GM12872 (cell line): ENCODE results near the gene BOLA2B.
"Not testable (repeated sequence)": the region's sequence is repeated elsewhere in the genome, so short reads cannot be mapped to it uniquely, and the experiment has no call there.

Experiments
- CTCF ChIP-seq: IDR thresholded peaks from 3 replicates; pipeline ENCODE4 v1.5.1; 2011; ENCODE audit warnings: low read depth, mild to moderate bottlenecking, low read length, moderate library complexity; ENCODE audit not compliant: insufficient read depth

The BOLA2B gene

GRCh38 chr16:30193615-30194014 is at the start of gene BOLA2B, which contains the start of gene SLX1A:
Gene BOLA2B, minus strand, starts transcription at chr16:30193666. Its CDS starts 71 bp downstream, at chr16:30193595.
Gene SLX1A, plus strand, starts transcription at chr16:30193875. Its CDS starts 210 bp downstream, at chr16:30194085.
- not testable (repeated sequence) for TF ChIP-seq CTCF

GRCh38 chr16:30199049-30199448 is 5.6 kb upstream of the BOLA2B start, which contains the start of gene SULT1A3:
Gene SULT1A3, plus strand, starts transcription at chr16:30199255. Its CDS starts 1,474 bp downstream, at chr16:30200729.
- not testable (repeated sequence) for TF ChIP-seq CTCF

DNA sequence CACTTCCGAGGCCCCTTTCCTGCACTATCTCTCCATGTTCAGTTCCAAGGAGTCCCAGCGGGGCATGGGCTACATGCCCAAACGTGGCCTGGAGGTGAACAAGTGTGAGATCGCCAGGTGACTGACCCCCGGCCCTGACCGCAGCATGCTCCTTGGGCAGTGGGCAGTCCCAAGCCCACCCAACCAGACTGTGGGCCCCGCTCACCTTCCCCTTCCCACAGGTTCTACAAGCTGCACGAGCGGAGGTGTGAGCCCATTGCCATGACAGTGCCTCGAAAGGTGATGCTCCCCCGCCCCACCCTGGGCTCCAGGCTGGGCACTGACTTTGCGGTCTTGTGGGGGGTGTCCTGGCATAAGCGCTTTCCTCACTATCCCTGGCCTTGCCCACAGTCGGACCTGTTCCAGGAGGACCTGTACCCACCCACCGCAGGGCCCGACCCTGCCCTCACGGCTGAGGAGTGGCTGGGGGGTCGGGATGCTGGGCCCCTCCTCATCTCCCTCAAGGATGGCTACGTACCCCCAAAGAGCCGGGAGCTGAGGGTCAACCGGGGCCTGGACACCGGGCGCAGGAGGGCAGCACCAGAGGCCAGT is 5.4 kb downstream of the BOLA2B start:
- TF ChIP-seq CTCF: no peak

- no peak for TF ChIP-seq CTCF
Measured at GRCh38 chr16:30187556-30187865, 6.0 kb downstream of the BOLA2B start.

DNA sequence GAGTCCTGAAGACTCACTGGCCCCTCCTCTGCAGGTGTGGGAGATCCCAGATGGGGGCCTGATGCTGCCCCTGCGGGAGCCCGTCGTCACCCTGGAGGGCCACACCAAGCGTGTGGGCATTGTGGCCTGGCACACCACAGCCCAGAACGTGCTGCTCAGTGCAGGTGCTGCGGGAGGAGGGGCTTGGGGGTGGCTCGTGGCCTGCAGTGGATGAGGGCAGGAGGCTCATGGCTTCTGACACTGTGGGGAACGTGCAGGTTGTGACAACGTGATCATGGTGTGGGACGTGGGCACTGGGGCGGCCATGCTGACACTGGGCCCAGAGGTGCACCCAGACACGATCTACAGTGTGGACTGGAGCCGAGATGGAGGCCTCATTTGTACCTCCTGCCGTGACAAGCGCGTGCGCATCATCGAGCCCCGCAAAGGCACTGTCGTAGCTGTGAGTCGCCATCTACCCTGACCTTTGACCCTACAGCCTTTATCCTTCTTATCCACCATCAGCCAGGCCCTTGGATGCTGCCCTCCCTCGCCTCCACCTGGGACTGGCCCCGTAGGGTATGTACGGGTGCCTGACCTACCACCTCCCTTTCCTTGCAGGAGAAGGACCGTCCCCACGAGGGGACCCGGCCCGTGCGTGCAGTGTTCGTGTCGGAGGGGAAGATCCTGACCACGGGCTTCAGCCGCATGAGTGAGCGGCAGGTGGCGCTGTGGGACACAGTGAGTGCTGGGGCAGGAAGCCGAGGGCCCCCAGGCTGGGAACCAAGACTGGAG is 6.5 kb downstream of the BOLA2B start:
- TF ChIP-seq CTCF: peak; percentile 91

DNA sequence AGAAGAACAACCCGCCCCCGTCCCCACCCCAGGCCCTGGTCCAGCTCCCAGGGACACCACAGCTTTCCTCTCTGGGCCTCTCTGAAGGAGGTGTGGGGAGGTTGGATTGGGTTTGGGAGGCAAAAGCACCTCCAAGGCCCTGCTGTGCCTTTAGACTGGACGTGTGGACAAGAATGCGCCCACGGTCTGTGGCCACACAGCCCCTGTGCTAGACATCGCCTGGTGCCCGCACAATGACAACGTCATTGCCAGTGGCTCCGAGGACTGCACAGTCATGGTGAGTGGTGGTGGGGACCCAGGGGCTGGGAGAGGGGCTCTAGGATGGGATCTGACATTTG is 7.1 kb downstream of the BOLA2B start:
- 0 out of 3 replicates have a peak, but pooled peaks have one; percentile 0 for TF ChIP-seq CTCF

DNA sequence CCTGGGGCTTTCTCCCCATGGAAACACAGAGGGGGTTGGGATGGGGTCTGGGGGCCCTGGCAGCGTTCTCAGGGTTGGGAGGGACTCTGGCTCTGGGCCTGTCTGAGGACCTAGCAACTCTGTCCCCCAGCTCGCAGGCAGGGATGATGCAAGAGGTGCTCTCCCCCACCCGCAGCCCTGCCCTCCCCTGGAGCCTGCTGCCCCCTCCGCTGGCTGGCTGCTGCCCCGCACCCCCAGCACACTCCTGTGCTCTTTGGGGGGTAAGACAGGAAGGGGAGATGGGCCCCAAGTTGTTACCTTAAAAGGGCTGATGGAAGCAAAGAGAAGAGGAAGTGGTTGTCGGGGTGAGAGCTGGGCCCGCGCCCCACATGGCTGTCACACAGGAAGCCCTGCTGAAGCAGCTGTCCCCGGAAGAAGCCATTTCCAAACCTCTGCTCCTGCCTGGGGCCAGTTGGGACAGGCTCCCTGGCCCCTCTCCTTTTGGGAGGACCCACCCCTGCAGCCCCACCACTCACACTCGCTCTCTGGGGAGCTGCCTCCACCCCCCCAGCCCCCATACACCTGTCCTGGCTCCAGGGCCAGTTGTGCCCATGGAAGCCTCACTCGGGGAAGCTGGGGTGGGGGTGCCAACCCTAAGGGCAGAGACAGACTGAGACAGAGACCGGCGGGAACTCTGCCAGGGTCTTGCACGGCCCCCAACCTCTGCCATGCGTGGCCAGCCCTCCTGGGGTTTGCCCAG is 7.6 kb downstream of the BOLA2B start:
- no peak for TF ChIP-seq CTCF
